GM21515 (cell line): ENCODE measurements around the gene TAGLN.
"Not testable (repeated sequence)": the region's sequence is repeated elsewhere in the genome, so short reads cannot be mapped to it uniquely, and the experiment has no call there.

ENCODE experiments used
- ATAC-seq: cut with Tn5 transposase; IDR thresholded peaks from one replicate; pipeline ENCODE4 v1.9.1; 2021; ENCODE audit not compliant: unreplicated experiment

TAGLN gene

DNA sequence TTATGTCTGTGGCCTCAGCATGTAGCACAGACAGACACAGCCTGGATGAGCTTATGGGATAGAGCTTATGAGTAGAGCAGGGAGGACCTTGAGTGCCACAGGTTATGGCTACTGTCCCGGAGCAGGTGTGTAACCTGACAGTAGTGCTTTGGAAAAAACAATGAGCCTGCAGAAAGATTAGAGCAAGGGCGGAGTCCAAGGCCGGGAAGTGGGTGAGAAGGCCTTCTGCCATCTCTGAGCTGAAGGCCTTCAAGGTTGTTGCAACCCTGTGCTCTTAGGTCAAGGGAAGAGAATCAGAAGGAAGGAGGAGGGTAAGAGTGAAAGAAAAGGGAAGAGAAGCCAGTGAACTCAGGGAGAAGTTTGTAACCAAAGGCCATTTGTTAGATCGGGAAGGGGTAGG lies 3.9 kb upstream of the TAGLN start:
- ATAC-seq: no peak

DNA sequence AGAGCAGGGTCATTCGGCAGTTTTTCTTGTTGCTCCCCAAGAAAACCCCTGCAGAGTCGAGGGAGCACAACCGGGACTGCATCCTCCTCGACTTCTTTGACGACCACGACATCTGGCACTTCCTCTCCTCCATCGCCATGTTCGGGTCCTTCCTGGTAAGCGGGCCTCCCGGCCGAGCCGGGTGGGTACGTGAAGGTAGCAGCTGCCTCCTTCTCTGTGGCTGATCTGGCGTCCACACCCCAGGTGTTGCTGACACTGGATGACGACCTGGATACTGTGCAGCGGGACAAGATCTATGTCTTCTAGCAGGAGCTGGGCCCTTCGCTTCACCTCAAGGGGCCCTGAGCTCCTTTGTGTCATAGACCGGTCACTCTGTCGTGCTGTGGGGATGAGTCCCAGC lies 3.4 kb upstream of the TAGLN start:
- ATAC-seq: no peak

DNA sequence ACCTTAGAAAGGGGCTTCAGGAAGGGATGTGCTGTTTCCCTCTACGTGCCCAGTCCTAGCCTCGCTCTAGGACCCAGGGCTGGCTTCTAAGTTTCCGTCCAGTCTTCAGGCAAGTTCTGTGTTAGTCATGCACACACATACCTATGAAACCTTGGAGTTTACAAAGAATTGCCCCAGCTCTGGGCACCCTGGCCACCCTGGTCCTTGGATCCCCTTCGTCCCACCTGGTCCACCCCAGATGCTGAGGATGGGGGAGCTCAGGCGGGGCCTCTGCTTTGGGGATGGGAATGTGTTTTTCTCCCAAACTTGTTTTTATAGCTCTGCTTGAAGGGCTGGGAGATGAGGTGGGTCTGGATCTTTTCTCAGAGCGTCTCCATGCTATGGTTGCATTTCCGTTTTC lies 2.2 kb upstream of the TAGLN start:
- no peak for ATAC-seq

DNA sequence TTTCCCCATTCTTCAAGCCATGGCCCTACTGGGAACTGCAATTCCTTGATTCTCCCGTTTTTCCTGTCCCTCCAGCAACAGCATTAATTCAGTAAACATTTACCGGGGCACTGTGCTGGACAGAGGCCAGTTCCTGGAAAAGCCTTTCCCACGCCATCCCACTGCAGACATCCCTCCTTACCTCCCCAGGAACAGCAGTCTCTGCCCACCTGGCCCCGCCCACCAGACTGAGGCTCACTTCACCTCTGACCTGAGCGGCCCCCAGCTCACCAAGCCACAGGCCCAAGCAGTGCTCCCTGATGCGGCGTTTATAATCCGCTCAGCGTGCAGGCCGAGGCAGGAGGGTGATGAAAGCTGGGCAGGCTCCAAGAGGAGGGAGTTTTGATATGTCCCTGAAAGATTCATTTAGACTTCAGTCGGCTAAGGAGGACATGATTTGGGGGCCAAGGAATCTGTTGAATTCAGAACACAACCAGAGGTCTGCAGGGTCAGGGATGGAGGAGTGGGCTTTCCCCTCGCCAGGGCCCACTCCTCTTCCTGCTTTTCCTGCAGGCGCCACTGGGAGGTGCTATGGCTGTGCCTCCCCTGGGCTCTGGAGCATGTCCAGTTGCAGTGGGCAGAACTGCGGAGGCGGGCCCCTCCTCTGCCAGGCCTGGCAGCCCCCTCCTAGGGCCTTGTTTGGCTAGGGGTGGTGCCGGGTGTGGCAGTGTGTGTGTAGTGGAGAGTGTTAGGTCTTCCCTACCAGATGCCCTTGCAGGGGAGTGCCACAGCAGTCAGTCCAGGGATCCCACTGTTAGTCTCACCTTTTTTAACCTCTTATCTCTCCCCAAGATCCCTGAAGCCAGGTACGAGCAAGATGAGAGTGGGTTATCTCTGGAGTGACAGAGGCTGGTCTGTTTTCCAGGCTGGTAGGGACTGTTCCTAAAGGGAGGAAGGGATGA lies 1.4 kb upstream of the TAGLN start:
- no peak for ATAC-seq

DNA sequence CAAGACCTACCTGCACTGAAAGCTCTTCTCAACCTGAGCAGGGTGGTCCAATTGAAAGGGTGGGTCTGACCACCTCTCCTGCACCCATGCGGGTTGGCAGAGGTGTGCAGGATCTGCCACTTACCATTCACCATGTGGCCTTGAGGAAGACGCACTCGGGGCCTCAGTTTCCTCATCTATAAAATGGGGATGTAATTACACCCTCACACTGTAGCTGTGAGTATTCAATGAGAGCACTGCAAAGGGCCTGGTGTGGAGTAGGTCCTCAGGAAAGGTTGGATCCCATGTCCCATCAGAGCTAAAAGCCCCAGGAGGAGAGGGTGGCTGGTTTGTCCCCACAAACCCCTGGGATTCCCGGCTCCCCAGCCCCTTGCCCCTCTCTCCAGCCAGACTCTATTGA lies 557 bp upstream of the TAGLN start:
- ATAC-seq: no peak

DNA sequence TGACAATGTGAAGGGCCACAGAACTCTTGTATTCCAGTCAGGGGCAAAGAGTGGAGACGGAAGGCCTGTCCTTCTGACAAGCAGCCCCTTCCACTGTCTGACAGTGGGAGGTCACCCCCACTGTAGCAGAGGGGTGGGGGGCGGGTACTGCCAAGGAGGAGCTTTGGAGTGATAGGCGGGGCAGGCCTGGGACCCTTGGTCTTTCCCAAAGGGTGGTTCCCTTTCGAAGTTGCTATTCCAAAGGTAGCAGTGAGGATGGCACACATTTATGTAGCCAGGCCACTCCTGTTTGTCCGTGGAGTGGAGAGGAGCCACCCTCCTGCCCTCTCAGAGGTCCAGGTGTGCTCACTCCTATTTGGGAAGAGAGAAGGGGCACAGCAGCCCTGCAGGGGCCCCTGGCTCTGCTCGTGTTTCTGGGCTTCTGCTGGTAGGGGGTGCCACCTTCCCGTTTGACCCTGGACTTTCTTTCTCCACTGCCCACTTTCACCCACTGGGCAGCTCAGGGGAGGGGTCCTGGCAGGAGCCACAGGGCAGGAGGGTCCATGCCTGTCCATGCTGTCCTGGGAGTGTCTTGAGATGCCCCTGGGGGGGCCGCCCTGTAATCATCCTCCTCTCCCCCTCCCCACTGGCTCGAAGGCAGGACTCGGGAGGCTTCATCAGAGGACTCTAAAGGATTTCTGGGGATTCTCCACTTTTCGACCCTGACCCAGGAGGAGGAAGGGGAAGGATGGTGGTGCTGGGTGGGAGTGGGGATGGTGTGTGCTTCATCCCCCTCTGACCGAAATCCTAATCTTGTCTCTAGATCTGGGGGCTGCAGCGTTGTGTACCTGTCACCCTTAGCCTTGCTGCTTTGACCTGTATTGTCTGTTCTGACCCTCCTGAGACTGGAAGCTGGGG lies 994 bp downstream of the TAGLN start:
- no peak for ATAC-seq

DNA sequence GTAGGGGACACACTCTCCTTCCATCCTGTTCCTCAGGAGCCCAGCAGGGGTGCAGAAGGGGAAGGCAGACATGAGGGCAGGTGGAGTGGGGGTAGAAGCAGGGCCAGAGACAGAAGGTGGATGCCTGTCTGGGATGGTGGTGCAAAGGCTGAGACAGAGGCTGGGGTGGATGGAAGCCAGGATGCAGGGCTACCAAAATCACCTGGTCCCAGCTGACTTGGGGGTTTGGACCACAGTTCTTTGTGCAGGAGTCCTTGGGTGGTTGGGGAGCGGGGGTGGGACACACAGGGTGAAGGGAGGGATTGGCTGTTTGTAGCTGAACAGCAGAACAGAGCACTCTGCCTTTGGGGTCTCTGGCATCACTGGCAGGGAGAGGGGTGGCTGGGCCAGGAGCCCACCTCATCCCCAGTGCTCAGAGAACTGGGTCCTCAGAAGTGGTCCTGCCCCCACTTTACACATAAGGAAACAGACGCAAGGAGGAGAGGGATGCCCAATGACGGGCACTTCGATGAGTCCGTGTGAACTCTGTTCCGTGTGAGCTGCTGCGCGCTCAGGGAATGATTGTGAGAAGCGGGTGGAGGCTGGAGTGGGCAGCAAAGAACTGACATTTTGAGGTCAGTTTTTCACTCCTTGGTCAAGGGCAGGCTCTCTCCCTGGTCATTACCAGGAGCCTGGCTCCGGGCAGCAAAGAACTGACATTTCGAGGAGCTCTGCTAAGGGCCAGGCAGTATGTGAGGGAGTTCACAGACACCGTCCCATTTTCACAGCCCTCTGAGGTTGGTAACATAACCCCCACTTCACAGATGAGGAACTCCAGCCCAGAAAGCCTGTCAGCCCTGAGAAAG lies 1.9 kb downstream of the TAGLN start:
- no peak for ATAC-seq

DNA sequence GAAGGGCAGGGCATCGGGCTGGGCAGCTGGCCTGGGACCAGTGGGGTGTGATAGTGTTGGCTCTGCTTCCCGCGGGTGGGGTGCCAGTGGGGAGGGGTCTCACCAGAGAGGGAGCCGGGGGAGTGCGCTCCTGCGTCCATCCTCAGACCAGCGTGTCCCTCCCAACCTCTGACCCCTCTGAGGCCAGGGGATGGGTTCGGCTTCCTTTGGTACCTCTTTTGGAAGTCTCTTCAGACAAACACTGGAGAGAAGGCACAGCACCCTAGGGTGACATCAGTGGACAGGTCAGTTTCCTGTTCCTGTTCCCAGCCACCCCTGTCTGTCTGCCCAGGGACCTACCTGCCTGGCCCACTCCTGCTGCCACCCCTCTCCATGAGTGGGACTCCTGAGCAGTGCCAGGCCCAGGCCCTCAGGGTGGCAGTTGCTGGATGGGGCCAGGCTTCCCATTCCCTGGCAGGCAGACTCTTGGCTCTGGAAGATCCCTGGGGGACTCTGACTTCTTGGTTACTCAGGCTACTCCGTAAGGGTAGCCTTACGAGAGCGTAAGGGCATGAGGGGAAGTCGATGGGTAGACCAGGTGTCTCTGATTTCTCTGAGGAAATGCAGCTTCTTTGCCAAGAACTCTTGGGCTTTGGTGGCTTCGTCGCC lies 2.6 kb downstream of the TAGLN start:
- ATAC-seq: no peak

DNA sequence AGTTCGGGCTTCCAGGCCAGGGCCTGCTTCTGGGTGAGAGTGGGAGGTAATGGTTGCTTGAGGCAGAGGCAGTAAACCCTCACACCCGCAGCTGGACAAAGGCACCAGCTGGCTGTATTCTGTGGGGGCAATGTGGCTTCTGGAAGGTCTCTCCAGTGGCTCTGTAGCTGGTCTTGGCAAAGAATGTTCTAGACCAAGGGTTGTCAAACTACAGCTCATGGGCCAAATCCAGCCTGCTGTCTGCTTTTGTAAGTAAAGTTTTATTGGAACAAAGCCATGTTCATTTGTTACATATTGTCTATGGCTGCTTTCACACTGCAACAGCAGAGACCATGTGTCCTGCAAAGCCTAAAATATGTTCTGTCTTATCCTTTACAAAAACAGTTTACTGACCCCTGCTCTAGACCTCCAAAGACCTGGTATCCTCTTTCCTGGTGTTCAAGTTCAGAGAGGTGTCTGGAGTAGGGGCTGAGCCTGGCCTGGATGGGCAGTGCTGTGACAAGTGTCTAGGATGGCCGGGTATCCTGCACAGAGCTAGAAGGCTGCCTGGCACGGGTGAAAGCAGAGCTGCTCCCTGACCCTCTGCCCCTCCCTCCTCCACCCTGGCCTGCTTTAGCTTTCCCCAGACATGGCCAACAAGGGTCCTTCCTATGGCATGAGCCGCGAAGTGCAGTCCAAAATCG lies 3.4 kb downstream of the TAGLN start:
- no peak for ATAC-seq

DNA sequence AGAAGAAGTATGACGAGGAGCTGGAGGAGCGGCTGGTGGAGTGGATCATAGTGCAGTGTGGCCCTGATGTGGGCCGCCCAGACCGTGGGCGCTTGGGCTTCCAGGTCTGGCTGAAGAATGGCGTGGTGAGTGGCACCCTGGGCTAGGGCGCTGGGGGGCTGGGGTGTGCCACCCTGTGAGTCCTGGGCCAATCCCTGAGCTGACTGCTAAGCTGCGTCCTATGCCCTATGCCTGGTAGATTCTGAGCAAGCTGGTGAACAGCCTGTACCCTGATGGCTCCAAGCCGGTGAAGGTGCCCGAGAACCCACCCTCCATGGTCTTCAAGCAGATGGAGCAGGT lies 3.9 kb downstream of the TAGLN start:
- no peak for ATAC-seq

DNA sequence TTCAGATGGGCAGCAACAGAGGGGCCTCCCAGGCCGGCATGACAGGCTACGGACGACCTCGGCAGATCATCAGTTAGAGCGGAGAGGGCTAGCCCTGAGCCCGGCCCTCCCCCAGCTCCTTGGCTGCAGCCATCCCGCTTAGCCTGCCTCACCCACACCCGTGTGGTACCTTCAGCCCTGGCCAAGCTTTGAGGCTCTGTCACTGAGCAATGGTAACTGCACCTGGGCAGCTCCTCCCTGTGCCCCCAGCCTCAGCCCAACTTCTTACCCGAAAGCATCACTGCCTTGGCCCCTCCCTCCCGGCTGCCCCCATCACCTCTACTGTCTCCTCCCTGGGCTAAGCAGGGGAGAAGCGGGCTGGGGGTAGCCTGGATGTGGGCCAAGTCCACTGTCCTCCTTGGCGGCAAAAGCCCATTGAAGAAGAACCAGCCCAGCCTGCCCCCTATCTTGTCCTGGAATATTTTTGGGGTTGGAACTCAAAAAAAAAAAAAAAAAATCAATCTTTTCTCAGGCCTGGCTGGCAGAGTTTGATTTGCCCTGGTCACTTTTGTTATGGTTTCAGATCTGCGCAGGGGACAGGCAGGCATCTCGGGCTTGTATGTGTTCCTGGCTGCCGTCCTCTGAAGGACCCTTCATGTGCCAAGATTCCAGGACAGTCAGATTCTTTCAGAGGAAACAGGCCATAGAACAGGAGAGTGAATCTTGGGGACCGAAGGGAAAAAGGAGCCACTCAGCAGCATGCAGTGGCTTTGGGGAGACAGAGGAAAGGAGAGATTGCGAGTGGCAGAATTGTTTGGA lies 5.3 kb downstream of the TAGLN start:
- ATAC-seq: no peak

DNA sequence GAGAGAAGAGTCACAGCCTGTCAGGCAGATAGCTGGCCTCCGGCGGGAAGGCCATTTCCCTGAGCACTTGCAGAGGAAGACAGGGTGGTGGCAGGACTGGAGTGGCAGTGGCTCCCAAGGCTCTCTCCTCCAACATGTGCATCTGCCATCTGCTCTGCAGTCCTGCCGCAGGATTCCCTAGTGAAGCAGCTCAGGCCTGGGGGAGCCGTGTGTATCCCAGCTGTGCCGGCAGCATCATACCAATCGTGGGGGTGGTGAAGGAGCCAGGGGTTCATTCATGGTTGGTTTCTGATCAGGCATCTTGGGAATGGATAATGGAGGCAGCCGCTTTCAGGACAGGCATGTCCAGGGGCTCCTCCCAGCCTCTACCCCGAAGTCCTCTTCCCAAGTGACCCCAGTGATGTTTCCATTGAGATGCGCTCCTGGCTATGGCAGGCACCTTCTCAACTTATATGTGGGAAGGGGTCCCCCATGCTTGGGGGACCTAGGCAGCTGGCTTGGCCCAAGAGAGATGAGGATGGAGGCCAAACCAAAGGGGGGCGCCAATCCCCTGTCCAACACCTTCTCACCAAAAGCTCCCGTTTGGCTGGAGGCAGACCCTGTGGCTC lies 6.1 kb downstream of the TAGLN start:
- no peak for ATAC-seq

DNA sequence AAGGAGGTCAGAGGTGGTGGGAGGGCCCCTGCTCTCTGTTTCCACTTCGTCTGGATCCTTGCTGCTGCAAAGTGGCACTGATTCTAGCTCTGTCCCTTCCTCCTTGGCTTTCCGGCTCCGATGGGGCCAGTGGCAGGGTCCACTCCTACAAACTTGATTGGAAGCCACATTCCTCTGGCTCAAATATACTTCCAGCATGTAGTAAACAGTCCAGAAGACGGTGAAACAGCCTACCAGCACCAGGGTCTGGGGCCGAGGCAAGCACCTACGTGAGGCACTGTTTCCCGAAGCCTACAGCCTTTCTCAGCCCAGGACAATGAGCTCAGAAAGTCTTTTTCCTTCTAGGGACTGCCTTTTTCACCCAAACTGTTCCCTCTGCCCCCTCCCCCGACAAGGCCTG lies 6.9 kb downstream of the TAGLN start:
- ATAC-seq: not testable (repeated sequence)

DNA sequence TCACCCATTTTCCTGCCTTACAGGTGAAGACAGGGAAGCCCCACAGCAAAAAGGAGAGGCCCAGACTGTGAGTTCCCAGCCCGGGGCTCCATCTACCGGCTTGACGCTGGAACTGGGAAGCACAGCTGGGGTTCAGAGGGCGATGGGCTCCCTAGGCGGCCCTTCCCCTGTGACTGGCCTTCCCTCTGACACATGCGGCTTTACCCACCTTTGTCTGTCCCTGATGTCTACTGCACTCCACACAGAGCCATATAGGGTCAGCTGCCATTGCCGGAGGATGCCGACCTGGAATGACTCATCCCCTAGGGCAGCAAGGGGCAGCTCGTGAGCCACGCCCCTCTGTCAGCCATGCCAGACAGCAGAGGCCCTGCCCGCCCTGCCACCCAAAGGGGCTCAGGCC lies 7.7 kb downstream of the TAGLN start:
- ATAC-seq: not testable (repeated sequence)

DNA sequence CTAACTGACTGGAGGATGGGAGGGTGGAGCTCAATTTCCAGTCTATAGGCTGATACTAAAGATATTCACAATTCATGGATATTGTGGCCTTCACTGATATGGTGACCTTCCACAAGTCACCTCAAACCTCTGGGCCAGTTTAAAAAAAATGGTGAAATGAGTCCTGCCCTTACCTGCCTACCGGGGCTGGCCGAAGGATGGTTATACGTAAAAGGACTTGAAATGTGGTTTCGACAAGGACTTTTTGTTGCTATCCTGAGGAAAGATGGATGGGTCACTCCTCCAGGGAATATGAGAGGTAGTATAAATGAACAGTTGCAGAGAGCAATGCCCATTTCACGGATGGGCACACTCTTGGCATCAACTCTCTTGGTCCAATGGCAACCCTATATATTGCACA lies 8.3 kb downstream of the TAGLN start:
- not testable (repeated sequence) for ATAC-seq

DNA sequence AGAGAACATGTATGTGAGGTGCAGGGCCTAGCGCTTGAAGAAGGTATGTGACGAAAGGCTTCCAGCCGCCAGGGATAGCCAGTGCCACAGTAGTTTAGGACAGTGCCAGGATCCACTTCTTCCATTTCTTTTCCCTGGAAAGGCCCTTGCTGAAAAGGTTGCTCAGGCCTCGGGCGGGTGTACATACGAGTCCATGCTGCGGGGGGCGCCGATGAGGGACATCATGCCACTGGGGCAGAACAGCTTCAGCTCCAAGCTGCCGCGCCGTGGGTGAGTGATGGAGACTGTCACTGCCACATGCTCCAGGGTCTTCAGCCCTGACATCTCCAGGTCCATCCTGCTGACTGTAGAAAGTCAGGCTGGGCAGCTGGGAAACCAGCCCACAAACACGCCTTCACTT lies 9.5 kb downstream of the TAGLN start:
- not testable (repeated sequence) for ATAC-seq

DNA sequence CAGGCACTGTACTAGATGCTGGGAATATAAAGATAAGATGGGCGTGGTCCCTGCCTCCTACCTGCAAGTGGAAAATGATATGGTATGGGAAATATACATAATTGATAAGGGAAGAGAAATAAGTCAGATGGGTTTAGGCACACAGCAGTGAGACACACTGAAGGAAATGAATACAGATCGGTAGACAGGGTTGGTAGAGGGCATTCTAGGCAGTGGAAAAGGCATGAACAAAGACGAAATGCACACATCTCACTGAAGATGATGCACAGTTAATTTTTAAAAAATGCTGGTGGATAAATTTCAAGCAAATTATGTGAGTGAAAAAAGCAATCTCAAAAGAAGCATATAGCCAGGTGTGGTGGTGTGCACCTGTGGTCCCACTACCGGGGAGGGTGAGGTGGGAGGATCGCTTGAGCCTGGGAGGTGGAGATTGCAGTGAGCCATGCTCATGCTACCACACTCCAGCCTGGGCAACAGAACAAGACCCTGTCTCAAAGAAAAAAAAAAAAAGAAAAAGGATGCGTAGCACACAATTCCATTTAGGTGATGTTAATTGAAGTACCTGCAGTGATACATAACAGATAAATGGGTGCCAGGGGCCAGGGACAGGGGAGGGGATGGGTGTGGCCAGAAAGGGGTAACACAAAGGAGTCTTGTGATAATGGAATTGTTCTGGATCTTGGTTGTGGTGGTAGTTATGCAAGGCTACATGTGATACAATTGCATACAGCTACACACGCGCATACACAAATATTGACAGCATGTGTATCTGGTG lies 10.4 kb downstream of the TAGLN start:
- not testable (repeated sequence) for ATAC-seq

DNA sequence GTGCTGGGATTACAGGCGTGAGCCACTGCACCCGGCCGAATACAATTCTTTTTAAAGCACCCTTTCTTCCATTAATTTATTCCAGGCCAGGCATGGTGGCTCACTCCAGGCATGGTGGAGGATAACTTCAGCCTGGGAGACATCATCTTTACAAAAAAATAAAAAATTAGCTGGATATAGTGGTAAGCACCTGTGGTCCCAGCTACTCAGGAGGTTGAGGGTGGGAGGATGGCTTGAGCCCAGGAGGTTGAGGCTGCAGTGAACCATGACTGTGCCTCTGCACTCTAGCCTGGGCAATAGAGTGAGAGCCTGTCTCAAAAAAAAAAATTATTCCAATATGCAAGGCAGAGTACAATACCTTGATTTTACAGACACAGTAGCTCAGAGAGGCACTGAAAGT lies 11.4 kb downstream of the TAGLN start:
- no peak for ATAC-seq
